Measurements from ENCODE around the gene SPDYA. TPM values are rescaled to one million over a fixed set of nuclear protein-coding genes. Genes with fewer than 3 reads are reported as not detected.

The SPDYA gene
- polyA plus RNA-seq (2013), result 4.4 and 4.5 TPM in 2 replicates

DNA sequence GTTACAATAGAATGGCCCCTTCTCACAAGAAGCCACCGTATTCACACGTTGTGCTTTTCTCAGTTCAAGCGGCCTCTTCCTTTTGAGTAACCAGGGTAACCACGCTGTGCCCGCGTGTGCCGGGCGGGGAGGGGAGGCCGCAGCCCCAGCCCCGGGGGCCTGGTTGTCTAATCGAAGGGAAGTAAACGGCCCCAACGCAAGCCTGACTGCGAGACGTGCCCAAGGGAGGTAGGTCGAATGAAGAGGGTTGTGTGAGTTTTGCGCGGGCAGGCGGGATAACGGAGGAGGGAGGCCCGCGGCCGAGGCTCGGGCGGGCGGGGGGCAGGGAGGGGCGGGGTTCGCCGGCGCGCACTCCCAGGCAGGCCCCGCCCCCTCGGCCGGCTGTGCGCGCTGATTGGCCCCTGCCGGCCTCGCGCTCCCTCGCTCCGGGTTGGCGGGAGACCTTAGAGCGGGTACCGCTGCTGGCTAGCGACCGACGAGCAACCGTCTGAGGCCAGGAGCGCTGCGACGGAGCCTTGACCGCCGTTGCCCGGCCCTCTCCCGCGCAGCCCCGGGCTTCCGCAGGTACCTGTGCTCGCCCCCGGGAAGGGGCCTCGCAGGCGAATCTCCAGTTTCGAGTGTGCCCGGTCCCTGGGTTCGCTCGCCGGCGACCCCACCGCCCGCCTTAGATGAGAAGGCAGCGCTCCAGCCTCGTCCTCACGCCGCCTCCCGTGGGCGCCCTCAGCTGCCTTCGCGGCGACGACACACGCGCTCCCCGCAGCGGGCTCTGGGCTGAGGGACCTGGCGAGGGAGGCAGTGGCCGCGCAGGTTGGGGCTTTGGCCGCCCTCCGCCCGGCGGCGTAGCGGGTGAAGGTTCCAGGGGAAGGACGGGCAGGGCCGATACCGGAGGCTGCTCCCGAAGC is at the start of gene SPDYA:
Gene SPDYA (plus strand): TSS at position 451 of the 902 bp plus-strand sequence. CDS start 5,181 bp downstream, outside the sequence.
- H4K91ac ChIP-seq (ENCODE audit: low read depth, low read length), result no peak within 1 kb of the TSS
- peaks cover 10 to 11% of the 10 kb centered on the region in 2 experiments for H3K4me1 ChIP-seq (ENCODE audit: control insufficient read depth in 1 of 2, insufficient read depth in 2 of 2, low read length in 2 of 2)
- no peak within 1 kb of the TSS for H3K23ac ChIP-seq (ENCODE audit: low read length)
- H2AK5ac ChIP-seq (ENCODE audit: low read length), result no peak within 1 kb of the TSS
- H2BK120ac ChIP-seq (ENCODE audit: insufficient read depth, low read length, poor library complexity), result no peak within 1 kb of the TSS
- H3K79me1 ChIP-seq (ENCODE audit: low read length), result no peaks in the 10 kb centered on the region
- H4K8ac ChIP-seq (ENCODE audit: low read depth, low read length), result no peak within 1 kb of the TSS
- H3K4me3 ChIP-seq (ENCODE audit: low read depth, low read length), result peak within 1 kb of the TSS; percentile 65
- no peak within 1 kb of the TSS for H3K27ac ChIP-seq (ENCODE audit: low read depth, low read length)
- no peak within 1 kb of the TSS for H2BK5ac ChIP-seq (ENCODE audit: low read depth, low read length, poor library complexity)
- WGBS (ENCODE audit: extremely low coverage, insufficient coverage, insufficient read length), result no CpG with 5 or more reads among the region's 97 CpGs
- H2BK12ac ChIP-seq (ENCODE audit: low read length), result no peak within 1 kb of the TSS
- H2AFZ ChIP-seq (ENCODE audit: insufficient read depth, low read length, poor library complexity), result peak within 1 kb of the TSS; percentile 66
- H3K4me2 ChIP-seq (ENCODE audit: low read length), result peak within 1 kb of the TSS; percentile 96
- peak; percentile 80 to 83 for DNase-seq
- no peak within 1 kb of the TSS for H3K4ac ChIP-seq (ENCODE audit: low read depth, low read length)
- peak within 1 kb of the TSS; percentile 81 for H4K12ac ChIP-seq (ENCODE audit: low read depth, low read length)
- H3K27me3 ChIP-seq (ENCODE audit: insufficient read depth, low read length), result no peaks in the 10 kb centered on the region
- H3K9me3 ChIP-seq (ENCODE audit: insufficient read depth, low read depth, low read length), result no peaks in the 10 kb centered on the region
- peak within 1 kb of the TSS; percentile 55 for H3K9ac ChIP-seq (ENCODE audit: low read length)
- no peaks in the 10 kb centered on the region for H3K79me2 ChIP-seq (ENCODE audit: control insufficient read depth, insufficient read depth, low read length, poor library complexity)
- H3K36me3 ChIP-seq (ENCODE audit: control insufficient read depth in 1 of 2, insufficient read depth in 2 of 2, low read length in 2 of 2), result peaks cover 0 to 3% of the 10 kb centered on the region in 2 experiments
- H3K14ac ChIP-seq (ENCODE audit: low read length), result no peak within 1 kb of the TSS
- no peak within 1 kb of the TSS for H3K18ac ChIP-seq (ENCODE audit: low read length)

DNA sequence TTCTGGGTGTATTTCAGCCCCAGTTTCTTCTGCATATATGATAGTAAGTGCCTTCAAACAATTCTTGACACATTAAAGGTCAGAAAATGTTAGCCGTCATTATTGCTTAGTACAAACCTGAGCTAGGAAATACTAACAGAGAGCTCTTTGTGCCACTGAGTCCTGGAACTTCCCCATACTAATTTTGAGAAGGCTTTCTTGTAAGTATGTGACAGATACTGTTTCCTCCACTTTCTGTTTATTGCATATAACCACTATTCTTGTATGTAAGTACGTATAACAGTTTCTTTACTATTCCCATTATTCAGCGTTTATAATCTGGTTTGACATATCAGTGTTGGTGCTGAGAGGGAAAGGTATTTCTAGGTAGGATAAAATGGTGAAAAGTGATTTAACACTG is 49.2 kb upstream of the SPDYA start:
- Histone ChIP-seq H3K18ac (ENCODE audit: low read length) (no peak overlapping the region), H3K36me3 (ENCODE audit: control insufficient read depth in 1 of 2, insufficient read depth in 2 of 2, low read length in 2 of 2) (peaks cover 10 to 15% of the 10 kb centered on the region in 2 experiments), H3K14ac (ENCODE audit: low read length) (no peak overlapping the region), H3K27me3 (ENCODE audit: insufficient read depth, low read length) (no peaks in the 10 kb centered on the region), H4K12ac (ENCODE audit: low read depth, low read length) (no peak overlapping the region), H2BK12ac (ENCODE audit: low read length) (no peak overlapping the region), H2AK5ac (ENCODE audit: low read length) (no peak overlapping the region), H3K79me1 (ENCODE audit: low read length) (no peaks in the 10 kb centered on the region), H3K4me2 (ENCODE audit: low read length) (no peak overlapping the region), H3K9me3 (ENCODE audit: insufficient read depth, low read depth, low read length) (no peaks in the 10 kb centered on the region), H3K27ac (ENCODE audit: low read depth, low read length) (no peak overlapping the region), H2BK5ac (ENCODE audit: low read depth, low read length, poor library complexity) (no peak overlapping the region), H2BK120ac (ENCODE audit: insufficient read depth, low read length, poor library complexity) (no peak overlapping the region), H3K4me1 (ENCODE audit: control insufficient read depth in 1 of 2, insufficient read depth in 2 of 2, low read length in 2 of 2) (peaks cover 0 to 5% of the 10 kb centered on the region in 2 experiments), H3K4ac (ENCODE audit: low read depth, low read length) (no peak overlapping the region), H2AFZ (ENCODE audit: insufficient read depth, low read length, poor library complexity) (no peak overlapping the region), H3K4me3 (ENCODE audit: low read depth, low read length) (no peak overlapping the region), H3K23ac (ENCODE audit: low read length) (no peak overlapping the region), H3K9ac (ENCODE audit: low read length) (no peak overlapping the region), H3K79me2 (ENCODE audit: control insufficient read depth, insufficient read depth, low read length, poor library complexity) (peaks cover 34% of the 10 kb centered on the region), H4K8ac (ENCODE audit: low read depth, low read length) (no peak overlapping the region), H4K91ac (ENCODE audit: low read depth, low read length) (no peak overlapping the region)
- no peak for DNase-seq
- no CpG with 5 or more reads among the region's 3 CpGs for WGBS (ENCODE audit: extremely low coverage, insufficient coverage, insufficient read length)

DNA sequence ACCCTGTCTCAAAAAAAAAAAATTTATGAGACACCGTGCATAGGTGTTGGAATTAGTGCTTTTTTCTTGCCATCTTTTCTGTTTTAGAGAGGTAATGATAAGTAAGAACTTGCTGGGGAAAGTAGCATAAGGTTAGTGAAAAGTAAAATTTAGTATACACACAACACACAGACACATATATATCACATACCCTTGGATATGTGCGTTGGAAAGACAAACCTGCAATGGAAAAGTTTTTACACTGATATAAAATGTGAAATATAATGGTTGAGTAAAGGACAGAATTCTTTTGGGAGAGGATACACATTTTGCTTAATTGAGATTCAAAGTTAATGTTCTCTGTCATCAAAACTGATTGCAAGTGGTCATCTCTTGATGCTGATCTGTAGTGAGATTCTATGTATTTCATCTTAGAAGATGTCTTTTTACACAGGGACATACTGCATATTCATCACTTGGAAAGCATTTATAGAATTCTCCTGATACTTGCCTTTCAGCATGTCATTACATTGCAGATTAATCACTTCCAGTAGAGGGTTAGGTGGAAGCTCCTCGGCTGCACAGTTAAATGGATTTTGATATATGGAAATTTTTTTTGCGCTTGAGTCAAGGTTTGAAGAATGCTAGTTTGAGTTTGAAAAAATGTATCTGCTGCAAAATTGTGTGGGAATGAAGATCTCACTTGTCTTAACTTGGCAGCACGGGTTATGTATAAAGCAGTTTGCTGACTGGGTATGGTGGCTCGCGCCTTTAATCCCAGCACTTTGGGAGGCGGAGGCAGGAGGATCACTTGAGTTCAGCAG is 45.5 kb upstream of the SPDYA start:
- no peaks in the 10 kb centered on the region for H3K27me3 ChIP-seq (ENCODE audit: insufficient read depth, low read length)
- H3K4me1 ChIP-seq (ENCODE audit: control insufficient read depth in 1 of 2, insufficient read depth in 2 of 2, low read length in 2 of 2), result peaks cover 0 to 3% of the 10 kb centered on the region in 2 experiments
- no peak overlapping the region for H3K4me2 ChIP-seq (ENCODE audit: low read length)
- no peak overlapping the region for H4K12ac ChIP-seq (ENCODE audit: low read depth, low read length)
- H2BK120ac ChIP-seq (ENCODE audit: insufficient read depth, low read length, poor library complexity), result no peak overlapping the region
- WGBS (ENCODE audit: extremely low coverage, insufficient coverage, insufficient read length), result 100% methylated on average over 1 of the region's 8 CpGs
- no peak overlapping the region for H2BK5ac ChIP-seq (ENCODE audit: low read depth, low read length, poor library complexity)
- no peak overlapping the region for H2AFZ ChIP-seq (ENCODE audit: insufficient read depth, low read length, poor library complexity)
- H3K4ac ChIP-seq (ENCODE audit: low read depth, low read length), result peak overlapping the region; percentile 100
- peak in 1 of 2 donors; percentile 56 for DNase-seq
- no peak overlapping the region for H3K9ac ChIP-seq (ENCODE audit: low read length)
- no peak overlapping the region for H3K23ac ChIP-seq (ENCODE audit: low read length)
- H3K14ac ChIP-seq (ENCODE audit: low read length), result no peak overlapping the region
- H3K27ac ChIP-seq (ENCODE audit: low read depth, low read length), result no peak overlapping the region
- H3K9me3 ChIP-seq (ENCODE audit: insufficient read depth, low read depth, low read length), result no peaks in the 10 kb centered on the region
- no peak overlapping the region for H3K18ac ChIP-seq (ENCODE audit: low read length)
- no peak overlapping the region for H4K8ac ChIP-seq (ENCODE audit: low read depth, low read length)
- no peak overlapping the region for H2BK12ac ChIP-seq (ENCODE audit: low read length)
- H3K4me3 ChIP-seq (ENCODE audit: low read depth, low read length), result no peak overlapping the region
- H3K79me2 ChIP-seq (ENCODE audit: control insufficient read depth, insufficient read depth, low read length, poor library complexity), result peaks cover 31% of the 10 kb centered on the region
- H2AK5ac ChIP-seq (ENCODE audit: low read length), result no peak overlapping the region
- H4K91ac ChIP-seq (ENCODE audit: low read depth, low read length), result no peak overlapping the region
- H3K36me3 ChIP-seq (ENCODE audit: control insufficient read depth in 1 of 2, insufficient read depth in 2 of 2, low read length in 2 of 2), result peaks cover 4 to 10% of the 10 kb centered on the region in 2 experiments
- H3K79me1 ChIP-seq (ENCODE audit: low read length), result no peaks in the 10 kb centered on the region

DNA sequence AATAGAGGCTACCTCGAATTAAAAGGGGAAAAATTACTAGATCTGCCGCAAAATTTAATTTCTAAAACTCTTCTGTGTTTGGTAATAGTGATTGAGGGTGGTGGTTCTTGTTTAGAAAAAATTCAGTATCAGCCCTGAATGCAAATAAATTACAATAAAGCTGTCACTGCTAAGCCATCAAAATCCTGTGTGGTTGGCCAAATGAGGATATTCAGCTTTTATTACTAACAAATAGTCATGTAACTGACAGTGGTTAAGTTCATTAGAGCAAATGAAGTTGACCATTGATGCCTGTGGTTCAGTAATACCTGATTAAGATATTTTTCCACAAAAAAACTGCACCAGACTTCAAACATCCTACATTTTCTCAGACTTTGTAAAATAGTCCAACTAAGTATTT is 44.6 kb upstream of the SPDYA start:
- no CpG with 5 or more reads among the region's 2 CpGs for WGBS (ENCODE audit: extremely low coverage, insufficient coverage, insufficient read length)
- H2AFZ ChIP-seq (ENCODE audit: insufficient read depth, low read length, poor library complexity), result no peak overlapping the region
- no peak overlapping the region for H3K27ac ChIP-seq (ENCODE audit: low read depth, low read length)

More for the DNA sequence above, 44.6 kb upstream of the SPDYA start:
- Histone ChIP-seq H3K14ac (ENCODE audit: low read length) (no peak overlapping the region), H3K27me3 (ENCODE audit: insufficient read depth, low read length) (no peaks in the 10 kb centered on the region), H3K4me1 (ENCODE audit: control insufficient read depth in 1 of 2, insufficient read depth in 2 of 2, low read length in 2 of 2) (peaks cover 0 to 3% of the 10 kb centered on the region in 2 experiments), H4K12ac (ENCODE audit: low read depth, low read length) (no peak overlapping the region), H3K23ac (ENCODE audit: low read length) (no peak overlapping the region), H3K4me3 (ENCODE audit: low read depth, low read length) (no peak overlapping the region), H3K79me2 (ENCODE audit: control insufficient read depth, insufficient read depth, low read length, poor library complexity) (peaks cover 28% of the 10 kb centered on the region), H3K9ac (ENCODE audit: low read length) (no peak overlapping the region), H4K8ac (ENCODE audit: low read depth, low read length) (no peak overlapping the region), H3K36me3 (ENCODE audit: control insufficient read depth in 1 of 2, insufficient read depth in 2 of 2, low read length in 2 of 2) (peaks cover 2 to 6% of the 10 kb centered on the region in 2 experiments), H2AK5ac (ENCODE audit: low read length) (no peak overlapping the region), H2BK12ac (ENCODE audit: low read length) (no peak overlapping the region), H3K4me2 (ENCODE audit: low read length) (no peak overlapping the region), H3K79me1 (ENCODE audit: low read length) (no peaks in the 10 kb centered on the region), H3K18ac (ENCODE audit: low read length) (no peak overlapping the region), H2BK5ac (ENCODE audit: low read depth, low read length, poor library complexity) (no peak overlapping the region), H3K4ac (ENCODE audit: low read depth, low read length) (no peak overlapping the region), H3K9me3 (ENCODE audit: insufficient read depth, low read depth, low read length) (no peaks in the 10 kb centered on the region), H2BK120ac (ENCODE audit: insufficient read depth, low read length, poor library complexity) (no peak overlapping the region), H4K91ac (ENCODE audit: low read depth, low read length) (no peak overlapping the region)
- DNase-seq, result no peak

Data from trophoblast cell (in vitro differentiated cells and primary cell).